OCI-LY3 (cell line): ENCODE results near the gene UBAP2.

Experiments used
- H2AFZ ChIP-seq: fragments of 200-600, 300-600 bp; shearing (Covaris generic); 2 replicates; pipeline ENCODE4 v1.6.0; 2014; ENCODE audit warnings: antibody characterized with exemption, low read depth, low read length
- H3K27ac ChIP-seq: fragments of 200-600, 300-600 bp; sonication (generic); 2 replicates; pipeline ENCODE4 v1.5.1; 2014; ENCODE audit warnings: mild to moderate bottlenecking, low read length, moderate library complexity, mixed read lengths
- H3K27me3 ChIP-seq: fragments of 200-600, 300-600 bp; sonication (generic); 2 replicates; pipeline ENCODE4 v1.6.1; 2014; ENCODE audit warnings: low read depth, low read length, mixed read lengths
- H3K36me3 ChIP-seq: fragments of 200-600, 300-600 bp; sonication (generic); replicated peaks from 2 replicates; pipeline ENCODE3; 2014; ENCODE audit warnings: low read depth, low read length, mixed read lengths
- H3K4me1 ChIP-seq: fragments of 300-600, 200-600 bp; sonication (generic); 2 replicates; pipeline ENCODE4 v1.6.1; 2014; ENCODE audit warnings: low read length, mixed read lengths
- H3K4me2 ChIP-seq: fragments of 200-600, 300-600 bp; sonication (generic); 2 replicates; pipeline ENCODE4 v1.6.1; 2014; ENCODE audit warnings: low read length, mixed read lengths
- H3K4me3 ChIP-seq: fragments of 300-600, 200-600 bp; sonication (generic); 2 replicates; pipeline ENCODE4 v1.5.1; 2014; ENCODE audit warnings: antibody characterized with exemption, mild to moderate bottlenecking, low read length, moderate library complexity
- H3K79me2 ChIP-seq: fragments of 300-600, 200-600 bp; shearing (Covaris generic); 2 replicates; pipeline ENCODE4 v1.6.1; 2014; ENCODE audit warnings: mild to moderate bottlenecking, low read length, mixed read lengths
- H3K9ac ChIP-seq: fragments of 300-600, 200-600 bp; shearing (Covaris generic); 2 replicates; pipeline ENCODE4 v1.6.0; 2014; ENCODE audit warnings: mild to moderate bottlenecking, low read length, moderate library complexity
- H3K9me3 ChIP-seq: fragments of 200-600, 300-600 bp; shearing (Covaris generic); 2 replicates; pipeline ENCODE4 v1.6.1; 2014; ENCODE audit warnings: low read length, mixed read lengths; ENCODE audit not compliant: insufficient read depth
- H4K20me1 ChIP-seq: fragments of 200-600, 300-600 bp; sonication (generic); 2 replicates; pipeline ENCODE4 v1.6.1; 2016; ENCODE audit warnings: low read length, mixed read lengths; ENCODE audit not compliant: insufficient read depth
- EZH2phosphoT487 ChIP-seq: fragments of 200-600 bp; shearing (Covaris generic); IDR thresholded peaks from 2 replicates; pipeline ENCODE4 v1.6.1; 2018; ENCODE audit warnings: antibody characterized with exemption, mixed run types, low read depth
- TF ChIP-seq, protein P1 (sequence below): fragments of 200-600, 300-600 bp; sonication (generic); IDR thresholded peaks from 2 replicates; pipeline ENCODE4 v1.5.1; 2014; ENCODE audit warnings: antibody characterized with exemption, low read length, low read depth

UBAP2 gene

DNA sequence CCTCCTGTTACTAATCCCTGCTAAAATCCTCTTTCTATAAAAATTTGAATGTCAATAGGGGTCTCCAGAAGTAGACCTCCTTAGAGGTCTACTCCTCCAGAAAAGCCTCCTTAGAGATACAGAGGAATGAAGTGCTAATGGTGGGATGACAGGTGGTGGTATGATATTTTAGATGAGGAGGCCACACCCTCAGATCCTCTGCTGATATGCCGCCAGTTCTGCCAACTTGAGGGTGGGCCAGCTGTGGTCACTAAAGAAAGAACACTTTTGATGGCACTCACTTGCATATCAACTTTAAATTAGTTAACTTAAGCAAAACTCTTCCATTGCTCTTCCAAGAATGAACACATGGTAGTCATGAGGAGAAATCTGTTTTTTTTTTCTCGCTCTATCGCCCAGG, 16.9 kb upstream of the UBAP2 start:
- Histone ChIP-seq H4K20me1 (no peaks in the 10 kb centered on the region), H3K4me1 (no peaks in the 10 kb centered on the region), H3K4me2 (no peak overlapping the region), H3K79me2 (no peaks in the 10 kb centered on the region), H3K36me3 (no peaks in the 10 kb centered on the region), H3K4me3 (no peak overlapping the region), H3K9me3 (no peaks in the 10 kb centered on the region), H2AFZ (no peak overlapping the region), H3K9ac (no peak overlapping the region), H3K27ac (no peak overlapping the region), H3K27me3 (no peaks in the 10 kb centered on the region)
- TF ChIP-seq, protein P1, sequence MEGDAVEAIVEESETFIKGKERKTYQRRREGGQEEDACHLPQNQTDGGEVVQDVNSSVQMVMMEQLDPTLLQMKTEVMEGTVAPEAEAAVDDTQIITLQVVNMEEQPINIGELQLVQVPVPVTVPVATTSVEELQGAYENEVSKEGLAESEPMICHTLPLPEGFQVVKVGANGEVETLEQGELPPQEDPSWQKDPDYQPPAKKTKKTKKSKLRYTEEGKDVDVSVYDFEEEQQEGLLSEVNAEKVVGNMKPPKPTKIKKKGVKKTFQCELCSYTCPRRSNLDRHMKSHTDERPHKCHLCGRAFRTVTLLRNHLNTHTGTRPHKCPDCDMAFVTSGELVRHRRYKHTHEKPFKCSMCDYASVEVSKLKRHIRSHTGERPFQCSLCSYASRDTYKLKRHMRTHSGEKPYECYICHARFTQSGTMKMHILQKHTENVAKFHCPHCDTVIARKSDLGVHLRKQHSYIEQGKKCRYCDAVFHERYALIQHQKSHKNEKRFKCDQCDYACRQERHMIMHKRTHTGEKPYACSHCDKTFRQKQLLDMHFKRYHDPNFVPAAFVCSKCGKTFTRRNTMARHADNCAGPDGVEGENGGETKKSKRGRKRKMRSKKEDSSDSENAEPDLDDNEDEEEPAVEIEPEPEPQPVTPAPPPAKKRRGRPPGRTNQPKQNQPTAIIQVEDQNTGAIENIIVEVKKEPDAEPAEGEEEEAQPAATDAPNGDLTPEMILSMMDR, result no peak
- no peak for TF ChIP-seq EZH2phosphoT487

GRCh38 chr9:34059954-34060353, 11.3 kb upstream of the UBAP2 start:
- Histone ChIP-seq H3K79me2 (no peaks in the 10 kb centered on the region), H3K27me3 (no peaks in the 10 kb centered on the region), H3K27ac (no peak overlapping the region), H2AFZ (no peak overlapping the region), H3K4me1 (no peaks in the 10 kb centered on the region), H3K36me3 (no peaks in the 10 kb centered on the region), H3K9ac (no peak overlapping the region), H3K4me2 (no peak overlapping the region), H3K4me3 (no peak overlapping the region), H4K20me1 (no peaks in the 10 kb centered on the region), H3K9me3 (no peaks in the 10 kb centered on the region)
- no peak for TF ChIP-seq EZH2phosphoT487
- TF ChIP-seq, protein P1, result no peak

- Histone ChIP-seq H3K79me2 (no peaks in the 10 kb centered on the region), H2AFZ (no peak overlapping the region), H3K9me3 (no peaks in the 10 kb centered on the region)
Measured at GRCh38 chr9:34059281-34059680, 10.6 kb upstream of the UBAP2 start.

GRCh38 chr9:34049630-34050384, 1.1 kb upstream of the UBAP2 start:
- Histone ChIP-seq H3K27me3 (no peaks in the 10 kb centered on the region), H3K9ac (peak overlapping the region; percentile 82), H2AFZ (peak overlapping the region; percentile 96), H3K27ac (peak overlapping the region; percentile 81), H4K20me1 (peaks cover 20% of the 10 kb centered on the region), H3K4me1 (peaks cover 36% of the 10 kb centered on the region), H3K36me3 (peaks cover 2% of the 10 kb centered on the region), H3K79me2 (peaks cover 38% of the 10 kb centered on the region), H3K9me3 (no peaks in the 10 kb centered on the region), H3K4me2 (peak overlapping the region; percentile 82), H3K4me3 (peak overlapping the region; percentile 96)
- no peak for TF ChIP-seq EZH2phosphoT487
- TF ChIP-seq, protein P1, result no peak

More at GRCh38 chr9:34059281-34059680, 10.6 kb upstream of the UBAP2 start:
- H3K4me2 ChIP-seq, result no peak overlapping the region
- no peak overlapping the region for H3K9ac ChIP-seq
- no peaks in the 10 kb centered on the region for H4K20me1 ChIP-seq
- no peaks in the 10 kb centered on the region for H3K27me3 ChIP-seq
- no peak overlapping the region for H3K27ac ChIP-seq
- no peak overlapping the region for H3K4me3 ChIP-seq
- H3K4me1 ChIP-seq, result no peaks in the 10 kb centered on the region
- H3K36me3 ChIP-seq, result no peaks in the 10 kb centered on the region
- TF ChIP-seq, protein P1, result no peak
- no peak for TF ChIP-seq EZH2phosphoT487
